Gastrocnemius medialis (tissue), 4 donors: Measurements from ENCODE around the gene SEMA4B. TPM values are rescaled to one million over a fixed set of nuclear protein-coding genes. Genes with fewer than 3 reads are reported as not detected.
A peak's percentile ranks its signal among the peaks of the same experiment; 100 is the strongest.

Source experiments
- ATAC-seq, 2 donors: fragments of 150-250 bp; one replicate each; pipeline ENCODE4 v1.9.1; 2016
- DNase-seq, 2 donors: peaks; one replicate each; pipeline ENCODE4 v3.0.0-alpha.2; 2019
- H3K27ac ChIP-seq, 4 donors: fragments of 200-600 bp; sonication (generic); 1 replicate in 1 of 4; 2 replicates in 3 of 4; pipeline ENCODE4 v1.5.1; 2016 to 2018; ENCODE audit warnings: mild to moderate bottlenecking in 2 of 4, moderate library complexity in 1 of 4
- H3K27me3 ChIP-seq, 3 donors: fragments of 200-600 bp; sonication (generic) in 2 of 3; 1 replicate in 1 of 3; 2 replicates in 2 of 3; pipeline versions ENCODE4 v1.5.1 to v1.6.0; 2016 to 2019; ENCODE audit warnings: mild to moderate bottlenecking in 1 of 3, moderate library complexity in 1 of 3
- H3K36me3 ChIP-seq, 2 donors: fragments of 200-600 bp; sonication (generic) in 1 of 2; one replicate each; pipeline ENCODE4 v1.5.1; 2017 to 2018
- H3K4me1 ChIP-seq, 2 donors: fragments of 200-600 bp; sonication (generic) in 1 of 2; one replicate each; pipeline ENCODE4 v1.5.1; 2016 to 2017; ENCODE audit warnings: mild to moderate bottlenecking in 2 of 2
- H3K4me3 ChIP-seq, 4 donors: fragments of 200-600 bp; sonication (generic) in 3 of 4; 1 replicate in 1 of 4; 2 replicates in 3 of 4; pipeline ENCODE4 v1.5.1; 2016 to 2019; ENCODE audit warnings: mild to moderate bottlenecking in 2 of 4
- H3K9me3 ChIP-seq, 3 donors: fragments of 200-600 bp; sonication (generic) in 2 of 3; 1 replicate in 1 of 3; 2 replicates in 2 of 3; pipeline ENCODE4 v1.5.1; 2016 to 2019
- CTCF ChIP-seq, 5 experiments: fragments of 450-650 bp in 3 of 5; fragments of 200-600 bp in 2 of 5; sonication (generic) in 2 of 5; IDR thresholded peaks in 4 of 5; conservative IDR thresholded peaks in 1 of 5; 1 replicate in 4 of 5; 2 replicates in 1 of 5; pipeline ENCODE4 v1.5.1; 2016 to 2019; ENCODE audit warnings: antibody characterized with exemption in 5 of 5, mild to moderate bottlenecking in 3 of 5, moderate library complexity in 3 of 5
- POLR2A ChIP-seq, 2 donors: fragments of 450-650 bp; IDR thresholded peaks; one replicate each; pipeline ENCODE4 v1.6.1; 2017; ENCODE audit warnings: antibody characterized with exemption in 2 of 2, mild to moderate bottlenecking in 2 of 2, moderate library complexity in 2 of 2
- in situ Hi-C, 4 donors: fragments of 200-750 bp; cut with MboI; loops; one replicate each; pipeline versions ENCODE4 v1.15.0 to v1.8.0; 2017; ENCODE audit warnings: low sequenced_read_pairs in 4 of 4
- intact Hi-C: fragments of 100-400 bp; cut with DNase I; formaldehyde crosslinking; loops from one replicate; pipeline ENCODE4 v1.15.1; 2023; ENCODE audit warnings: low total_unique reads
- total RNA-seq, 4 donors: library from RNA; depleted of rRNA; stranded (reverse); fragments of >200 nt; gene quantifications; one replicate each; pipeline versions ENCODE4 v1.1.0 to v1.2.3, GENCODE V29; 2016

SEMA4B gene
- total RNA-seq, 4 donors from 2014 or later = 2.1 to 12.1 (median 6.4) TPM

GRCh38 chr15:90190606-90191343 lies 10.4 kb upstream of the SEMA4B start:
- DNase-seq (no peak), ATAC-seq (no peak)
- in situ Hi-C loops = no loop called here
- Histone ChIP-seq H3K27ac (peak overlapping the region in 1 of 4 donors; percentile 34), H3K36me3 (no peaks in the 10 kb centered on the region), H3K4me1 (peaks cover 19 to 29% of the 10 kb centered on the region in 2 donors), H3K27me3 (no peaks in the 10 kb centered on the region), H3K4me3 (no peak overlapping the region), H3K9me3 (no peaks in the 10 kb centered on the region)
- intact Hi-C loops = no loop called here
- TF ChIP-seq POLR2A (IDR thresholded peaks at IDR 0.05) (no peak), CTCF (IDR thresholded peaks at IDR 0.05 in 4 of 5, conservative IDR thresholded peaks at IDR 0.05 in 1 of 5) (no peak)

DNA sequence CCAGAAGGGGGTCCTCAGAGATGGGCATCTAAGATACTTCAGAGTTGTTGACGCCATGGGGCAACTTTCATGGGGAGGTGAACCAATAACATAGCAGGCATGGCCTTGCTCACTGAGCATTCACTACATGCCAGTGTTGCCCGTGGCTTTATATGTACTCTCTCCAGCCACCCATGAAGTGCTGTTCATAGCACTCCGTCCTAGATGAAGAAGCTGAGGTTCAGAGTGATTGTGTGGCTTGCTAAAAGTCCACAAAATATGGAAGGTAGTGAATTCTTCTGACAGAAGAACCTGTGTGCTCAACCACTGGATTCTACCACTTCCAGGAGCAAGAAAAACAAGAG lies 9.8 kb upstream of the SEMA4B start:
- DNase-seq = no peak
- Histone ChIP-seq H3K36me3 (no peaks in the 10 kb centered on the region), H3K4me1 (peaks cover 19 to 27% of the 10 kb centered on the region in 2 donors), H3K27me3 (no peaks in the 10 kb centered on the region), H3K4me3 (no peak overlapping the region), H3K9me3 (no peaks in the 10 kb centered on the region), H3K27ac (peak overlapping the region in 3 of 4 donors; percentile 2 to 37 (median 34))
- intact Hi-C loops = no loop called here
- TF ChIP-seq CTCF (IDR thresholded peaks at IDR 0.05 in 4 of 5, conservative IDR thresholded peaks at IDR 0.05 in 1 of 5) = no peak
- no peak for TF ChIP-seq POLR2A (IDR thresholded peaks at IDR 0.05)
- in situ Hi-C loops = no loop called here
- no peak for ATAC-seq

- H3K4me1 ChIP-seq = peaks cover 19 to 27% of the 10 kb centered on the region in 2 donors
- H3K4me3 ChIP-seq = no peak overlapping the region
- in situ Hi-C loops = no loop called here
Observed at GRCh38 chr15:90191794-90192509, 9.2 kb upstream of the SEMA4B start.

DNA sequence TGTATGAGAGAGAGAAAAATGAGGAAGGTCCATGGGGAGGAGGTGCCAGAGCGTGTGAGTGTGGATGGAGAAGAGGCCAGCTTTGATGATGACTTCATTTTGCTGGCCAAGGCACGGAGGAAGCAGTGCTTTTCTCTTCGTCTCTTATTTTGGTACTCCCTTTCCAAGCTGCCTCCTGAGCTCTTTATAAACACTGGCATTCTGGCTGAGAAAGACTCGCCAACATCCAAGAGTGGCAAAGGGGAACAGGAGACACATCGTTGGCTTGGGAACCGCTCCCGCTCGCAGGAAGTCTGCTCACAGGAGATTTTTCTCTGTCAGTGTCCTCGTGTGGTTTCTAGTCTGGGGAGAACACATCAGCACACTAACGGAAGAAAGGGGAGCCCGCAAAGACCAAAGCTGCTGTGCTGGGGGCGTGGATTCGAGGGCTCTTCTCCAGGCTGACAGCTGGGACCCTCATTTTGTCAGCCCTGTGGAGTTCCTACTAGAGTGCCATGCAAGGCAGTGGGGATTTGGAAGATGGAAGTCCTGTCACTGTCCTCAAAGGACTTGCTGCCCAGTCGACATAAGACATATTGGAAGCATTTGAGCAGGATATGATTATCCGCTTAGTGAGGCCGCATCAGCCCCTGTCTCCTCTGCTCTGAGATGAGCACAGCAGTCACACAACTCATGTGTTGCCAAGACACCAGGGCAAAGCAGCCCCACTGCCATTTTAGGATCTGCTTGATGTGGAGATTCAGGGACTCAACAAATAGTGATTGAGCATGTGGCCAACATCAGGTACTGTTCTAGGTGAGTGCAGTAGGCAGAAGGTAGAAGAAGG lies 8.0 kb upstream of the SEMA4B start:
- H3K4me1 ChIP-seq = peaks cover 19 to 27% of the 10 kb centered on the region in 2 donors

More at GRCh38 chr15:90191794-90192509, 9.2 kb upstream of the SEMA4B start:
- intact Hi-C loops = no loop called here
- ATAC-seq = peak; percentile 86 to 95
- peak overlapping the region; percentile 2 to 61 (median 39) for H3K27ac ChIP-seq
- peak; percentile 73 to 88 for DNase-seq
- no peaks in the 10 kb centered on the region for H3K9me3 ChIP-seq
- no peaks in the 10 kb centered on the region for H3K36me3 ChIP-seq
- H3K27me3 ChIP-seq = no peaks in the 10 kb centered on the region
- TF ChIP-seq POLR2A (IDR thresholded peaks at IDR 0.05) = no peak
- no peak for TF ChIP-seq CTCF (IDR thresholded peaks at IDR 0.05 in 4 of 5, conservative IDR thresholded peaks at IDR 0.05 in 1 of 5)

More for the DNA sequence above, 8.0 kb upstream of the SEMA4B start:
- intact Hi-C loops (no loop called here), in situ Hi-C loops (no loop called here)
- Histone ChIP-seq H3K9me3 (no peaks in the 10 kb centered on the region), H3K27ac (peak overlapping the region in 3 of 4 donors; percentile 43 to 66 (median 46)), H3K4me3 (no peak overlapping the region), H3K27me3 (no peaks in the 10 kb centered on the region), H3K36me3 (no peaks in the 10 kb centered on the region)
- DNase-seq (no peak), ATAC-seq (peak in 1 of 2 donors; percentile 22)
- TF ChIP-seq CTCF (IDR thresholded peaks at IDR 0.05 in 4 of 5, conservative IDR thresholded peaks at IDR 0.05 in 1 of 5) (no peak), POLR2A (IDR thresholded peaks at IDR 0.05) (no peak)
